GM12878 (cell line): ENCODE results near the gene YTHDC1. TPM values are rescaled to one million over a fixed set of nuclear protein-coding genes. Genes with fewer than 3 reads are reported as not detected.

ENCODE experiments used
- ATAC-seq: fragments of 200-7000 bp; cut with Tn5 transposase; 3 replicates; pipeline ENCODE4 v1.9.1; 2020; ENCODE audit warnings: mild to moderate bottlenecking, moderate library complexity
- BruUV-seq: library from RNA; stranded (reverse); fragments of 400-500 nt; replicated peaks from 2 replicates; lab custom pipeline; 2021; lab: Mats Ljungman, UMichigan
- CTCF ChIA-PET: fragments of 300-600 bp; sonication (Branson Sonifier 250); formaldehyde crosslinking; extraction: SDS; loops from one replicate; lab custom pipeline; 2021; ENCODE audit warnings: inconsistent platforms; lab: Yijun Ruan, JAX
- POLR2A ChIA-PET: fragments of 350-600 bp; formaldehyde crosslinking; extraction: SDS; loops from one replicate; lab custom pipeline; 2021; ENCODE audit warnings: inconsistent platforms; lab: Charles Lee
- RAD21 ChIA-PET: fragments of 300-600 bp; sonication (Branson Sonifier 250); formaldehyde crosslinking; loops from one replicate; lab custom pipeline; 2023; ENCODE audit warnings: antibody characterized with exemption; ENCODE audit not compliant: unreplicated experiment; lab: Charles Lee
- SMC1A ChIA-PET: fragments of 300-600 bp; sonication (Branson Sonifier 250); formaldehyde crosslinking; loops from one replicate; lab custom pipeline; 2023; ENCODE audit not compliant: unreplicated experiment, uncharacterized antibody; lab: Charles Lee
- DNase-seq: peaks from one replicate; pipeline ENCODE4 v3.0.0-alpha.2; 2011; ENCODE audit warnings: low read depth, low spot score
- FAIRE-seq: peaks from 3 replicates; lab custom pipeline; 2011; peaks lifted over from hg19 to GRCh38; lab: Jason Lieb, UNC
- H2AFZ ChIP-seq: 2 replicates; pipeline ENCODE4 v1.6.0; 2011; ENCODE audit warnings: low read depth, low read length, control low read depth; ENCODE audit not compliant: control insufficient read depth
- H3K27ac ChIP-seq: 2 replicates; pipeline ENCODE4 v1.5.1; 2011; ENCODE audit warnings: control low read depth; ENCODE audit not compliant: control insufficient read depth, insufficient read depth
- H3K27me3 ChIP-seq, 2 experiments: replicated peaks in 1 of 2; 2 replicates each; pipeline versions ENCODE4 v1.6.0 to v1.6.1; 2011; ENCODE audit warnings: low read length in 1 of 2; ENCODE audit not compliant: control insufficient read depth in 2 of 2, insufficient read depth in 2 of 2
- H3K36me3 ChIP-seq, 2 experiments: 2 replicates each; pipeline ENCODE4 v1.5.1; 2011; ENCODE audit warnings: low read length in 1 of 2; ENCODE audit not compliant: control insufficient read depth in 2 of 2, insufficient read depth in 2 of 2
- H3K4me1 ChIP-seq: 2 replicates; pipeline ENCODE4 v1.6.1; 2011; ENCODE audit warnings: mild to moderate bottlenecking, low read length, moderate library complexity, mixed read lengths; ENCODE audit not compliant: control insufficient read depth, insufficient read depth
- H3K4me2 ChIP-seq: 2 replicates; pipeline ENCODE4 v1.6.0; 2011; ENCODE audit warnings: control low read depth; ENCODE audit not compliant: control insufficient read depth, insufficient read depth
- H3K4me3 ChIP-seq: fragments of 200-600 bp; sonication (generic); 2 replicates; pipeline ENCODE4 v1.5.1; 2016
- H3K79me2 ChIP-seq: 2 replicates; pipeline ENCODE4 v1.6.0; 2011; ENCODE audit warnings: low read length; ENCODE audit not compliant: control insufficient read depth, insufficient read depth
- H3K9ac ChIP-seq: 2 replicates; pipeline ENCODE4 v1.8.0; 2011; ENCODE audit warnings: low read length, control low read depth, mixed read lengths; ENCODE audit not compliant: control insufficient read depth, insufficient read depth
- H3K9me3 ChIP-seq: replicated peaks from 3 replicates; pipeline ENCODE4 v1.5.1; 2011; ENCODE audit warnings: mild to moderate bottlenecking, low read length; ENCODE audit not compliant: control insufficient read depth, insufficient read depth
- H4K20me1 ChIP-seq: 2 replicates; pipeline ENCODE4 v1.6.0; 2011; ENCODE audit not compliant: control insufficient read depth, insufficient read depth
- CBX3 ChIP-seq: fragments of 200-600 bp; sonication (generic); IDR thresholded peaks from 2 replicates; pipeline ENCODE4 v1.6.1; 2016; ENCODE audit warnings: low read depth, borderline replicate concordance
- EGR1 ChIP-seq, 2 experiments: IDR thresholded peaks; 1 replicate in 1 of 2; 2 replicates in 1 of 2; pipeline ENCODE4 v1.6.1; 2011 to 2012; ENCODE audit warnings: low read depth in 2 of 2, low read length in 2 of 2, borderline replicate concordance in 1 of 2, mild to moderate bottlenecking in 1 of 2, moderate library complexity in 1 of 2
- FOXM1 ChIP-seq: IDR thresholded peaks from 2 replicates; pipeline ENCODE4 v1.6.1; 2012; ENCODE audit warnings: low read depth, mild to moderate bottlenecking, inconsistent platforms, low read length, moderate library complexity
- PAX5 ChIP-seq: IDR thresholded peaks from 2 replicates; pipeline ENCODE4 v1.6.1; 2011; ENCODE audit warnings: low read depth, low read length, borderline replicate concordance
- PAX8 ChIP-seq: fragments of 450-650 bp; IDR thresholded peaks from 2 replicates; pipeline ENCODE4 v1.6.1; 2017; ENCODE audit warnings: mild to moderate bottlenecking, moderate library complexity
- RCOR1 ChIP-seq: conservative IDR thresholded peaks from 2 replicates; pipeline ENCODE4 v1.6.1; 2012; ENCODE audit warnings: low read depth, low read length, improper control_type of control experiment
- RELA ChIP-seq: fragments of 450-650 bp; IDR thresholded peaks from 2 replicates; pipeline ENCODE4 v1.8.0; 2014; ENCODE audit warnings: borderline replicate concordance; ENCODE audit not compliant: partially characterized antibody
- SRF ChIP-seq, 2 experiments: IDR thresholded peaks; 2 replicates each; pipeline ENCODE4 v1.6.1; 2011; ENCODE audit warnings: low read depth in 2 of 2, low read length in 2 of 2, mild to moderate bottlenecking in 1 of 2, moderate library complexity in 1 of 2
- WGBS: methylation state at CpG from one replicate; pipeline ENCODE4 v1.1.6; 2016; ENCODE audit warnings: low lambda C conversion rate; ENCODE audit not compliant: insufficient replicate concordance, insufficient coverage; ENCODE audit errors: missing lambda C conversion rate; 5-methylcytosine and 5-hydroxymethylcytosine counted together
- in situ Hi-C: fragments of 300-500 bp; cut with MboI; formaldehyde crosslinking; loops from 9 replicates; pipeline ENCODE4 v1.14.3; 2018; ENCODE audit warnings: mixed read lengths
- intact Hi-C: fragments of 100-400 bp; cut with micrococcal nuclease; formaldehyde crosslinking; loops from one replicate; pipeline ENCODE4 v1.14.2; 2022; ENCODE audit not compliant: unreplicated experiment
- polyA plus RNA-seq, 11 experiments: library from polyadenylated mRNA; depleted of rRNA in 4 of 11; unstranded in 6 of 11; stranded (reverse) in 5 of 11; fragments of >200 nt; fragmentation: Nextera tagmentation in 4 of 11; fragmentation: Illumina TruSeq in 1 of 11; extraction: Ambion mirVana in 4 of 11; extraction: Trizol in 1 of 11; gene quantifications; 1 replicate in 1 of 11; 2 replicates in 10 of 11; pipeline versions ENCODE4 v1.2.1 to v1.2.3, GENCODE V29; 2011 to 2016; ENCODE audit warnings: inconsistent platforms in 2 of 11, missing spikeins in 2 of 11, low read depth in 1 of 11
- total RNA-seq, 4 experiments: library from RNA; depleted of rRNA in 3 of 4; stranded (reverse); fragments of >200 nt in 3 of 4; fragmentation: Illumina TruSeq in 1 of 4; extraction: Trizol in 1 of 4; gene quantifications; 2 replicates each; pipeline versions ENCODE4 v1.2.1 to v1.2.3, GENCODE V29; 2013 to 2021
- TF ChIP-seq, protein P1 (sequence below): IDR thresholded peaks from 2 replicates; pipeline ENCODE4 v1.6.1; 2011; ENCODE audit warnings: borderline replicate concordance, low read depth, mild to moderate bottlenecking, moderate library complexity, low read length; ENCODE audit not compliant: insufficient read depth, poor library complexity, severe bottlenecking
- TF ChIP-seq, protein P2 (sequence below): IDR thresholded peaks from 2 replicates; pipeline ENCODE4 v1.6.1; 2012; ENCODE audit warnings: improper control_type of control experiment, low read depth, low read length; ENCODE audit not compliant: insufficient replicate concordance
- TF ChIP-seq, protein P3 (sequence below): fragments of 450-650 bp; IDR thresholded peaks from 2 replicates; pipeline ENCODE4 v1.6.1; 2017; ENCODE audit warnings: mild to moderate bottlenecking, low read depth, inconsistent platforms; ENCODE audit not compliant: poor library complexity, severe bottlenecking

The YTHDC1 gene
- total and polyA plus RNA-seq, 10 of the 15 experiments (the other 5 are each of a cell fraction or from before 2014, with no cell fraction given), result 18.7 to 83.2 (median 47.5) TPM

DNA sequence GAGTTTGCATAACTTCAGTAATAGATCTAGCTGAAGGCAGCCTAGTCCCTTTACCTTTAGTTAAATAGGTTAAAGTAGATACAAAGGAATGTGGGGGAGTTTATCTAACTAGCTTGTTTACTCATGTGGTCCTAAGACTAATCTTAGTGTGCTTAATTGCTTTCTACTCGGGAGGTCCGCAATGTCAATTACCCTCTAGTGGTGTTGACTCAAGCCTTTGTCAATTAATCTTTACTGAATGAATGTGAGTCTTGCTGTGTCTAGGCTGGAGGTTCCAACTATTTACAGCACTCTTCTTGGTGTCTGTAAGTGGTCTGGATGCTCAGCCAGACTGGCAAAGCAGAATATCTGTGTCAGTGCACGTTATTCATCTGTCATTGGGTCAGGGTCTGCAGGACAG is 17.9 kb upstream of the YTHDC1 start:
- H3K36me3 ChIP-seq, result no peaks in the 10 kb centered on the region
- CTCF ChIA-PET, result interaction anchor here (1.0 to 1.7 kb wide), 2 partner anchors 8 to 109 kb away, joined by 3 to 6 read pairs; no protein-coding TSS in a partner anchor
- SMC1A ChIA-PET, result interaction anchor here (0.7 to 1.2 kb wide), 2 partner anchors 10 to 16 kb away, joined by 3 read pairs; no protein-coding TSS in a partner anchor

More for the DNA sequence above, 17.9 kb upstream of the YTHDC1 start:
- H3K4me1 ChIP-seq, result no peaks in the 10 kb centered on the region
- 52% methylated on average over 3 of the region's 3 CpGs for WGBS
- no peak overlapping the region for H3K27ac ChIP-seq
- H3K4me3 ChIP-seq, result no peak overlapping the region
- no peak for TF ChIP-seq CBX3
- TF ChIP-seq, protein P1, sequence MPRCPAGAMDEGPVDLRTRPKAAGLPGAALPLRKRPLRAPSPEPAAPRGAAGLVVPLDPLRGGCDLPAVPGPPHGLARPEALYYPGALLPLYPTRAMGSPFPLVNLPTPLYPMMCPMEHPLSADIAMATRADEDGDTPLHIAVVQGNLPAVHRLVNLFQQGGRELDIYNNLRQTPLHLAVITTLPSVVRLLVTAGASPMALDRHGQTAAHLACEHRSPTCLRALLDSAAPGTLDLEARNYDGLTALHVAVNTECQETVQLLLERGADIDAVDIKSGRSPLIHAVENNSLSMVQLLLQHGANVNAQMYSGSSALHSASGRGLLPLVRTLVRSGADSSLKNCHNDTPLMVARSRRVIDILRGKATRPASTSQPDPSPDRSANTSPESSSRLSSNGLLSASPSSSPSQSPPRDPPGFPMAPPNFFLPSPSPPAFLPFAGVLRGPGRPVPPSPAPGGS, result no peak
- TF ChIP-seq RELA, result no peak
- TF ChIP-seq FOXM1, result no peak
- TF ChIP-seq RCOR1, result no peak
- TF ChIP-seq SRF (IDR thresholded peaks at IDR 0.05; ENCODE audit: low read depth in 2 of 2, low read length in 2 of 2), result no peak
- TF ChIP-seq, protein P2, sequence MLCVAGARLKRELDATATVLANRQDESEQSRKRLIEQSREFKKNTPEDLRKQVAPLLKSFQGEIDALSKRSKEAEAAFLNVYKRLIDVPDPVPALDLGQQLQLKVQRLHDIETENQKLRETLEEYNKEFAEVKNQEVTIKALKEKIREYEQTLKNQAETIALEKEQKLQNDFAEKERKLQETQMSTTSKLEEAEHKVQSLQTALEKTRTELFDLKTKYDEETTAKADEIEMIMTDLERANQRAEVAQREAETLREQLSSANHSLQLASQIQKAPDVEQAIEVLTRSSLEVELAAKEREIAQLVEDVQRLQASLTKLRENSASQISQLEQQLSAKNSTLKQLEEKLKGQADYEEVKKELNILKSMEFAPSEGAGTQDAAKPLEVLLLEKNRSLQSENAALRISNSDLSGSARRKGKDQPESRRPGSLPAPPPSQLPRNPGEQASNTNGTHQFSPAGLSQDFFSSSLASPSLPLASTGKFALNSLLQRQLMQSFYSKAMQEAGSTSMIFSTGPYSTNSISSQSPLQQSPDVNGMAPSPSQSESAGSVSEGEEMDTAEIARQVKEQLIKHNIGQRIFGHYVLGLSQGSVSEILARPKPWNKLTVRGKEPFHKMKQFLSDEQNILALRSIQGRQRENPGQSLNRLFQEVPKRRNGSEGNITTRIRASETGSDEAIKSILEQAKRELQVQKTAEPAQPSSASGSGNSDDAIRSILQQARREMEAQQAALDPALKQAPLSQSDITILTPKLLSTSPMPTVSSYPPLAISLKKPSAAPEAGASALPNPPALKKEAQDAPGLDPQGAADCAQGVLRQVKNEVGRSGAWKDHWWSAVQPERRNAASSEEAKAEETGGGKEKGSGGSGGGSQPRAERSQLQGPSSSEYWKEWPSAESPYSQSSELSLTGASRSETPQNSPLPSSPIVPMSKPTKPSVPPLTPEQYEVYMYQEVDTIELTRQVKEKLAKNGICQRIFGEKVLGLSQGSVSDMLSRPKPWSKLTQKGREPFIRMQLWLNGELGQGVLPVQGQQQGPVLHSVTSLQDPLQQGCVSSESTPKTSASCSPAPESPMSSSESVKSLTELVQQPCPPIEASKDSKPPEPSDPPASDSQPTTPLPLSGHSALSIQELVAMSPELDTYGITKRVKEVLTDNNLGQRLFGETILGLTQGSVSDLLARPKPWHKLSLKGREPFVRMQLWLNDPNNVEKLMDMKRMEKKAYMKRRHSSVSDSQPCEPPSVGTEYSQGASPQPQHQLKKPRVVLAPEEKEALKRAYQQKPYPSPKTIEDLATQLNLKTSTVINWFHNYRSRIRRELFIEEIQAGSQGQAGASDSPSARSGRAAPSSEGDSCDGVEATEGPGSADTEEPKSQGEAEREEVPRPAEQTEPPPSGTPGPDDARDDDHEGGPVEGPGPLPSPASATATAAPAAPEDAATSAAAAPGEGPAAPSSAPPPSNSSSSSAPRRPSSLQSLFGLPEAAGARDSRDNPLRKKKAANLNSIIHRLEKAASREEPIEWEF, result no peak
- TF ChIP-seq EGR1 (IDR thresholded peaks at IDR 0.05; ENCODE audit: borderline replicate concordance in 1 of 2, low read depth in 2 of 2, low read length in 2 of 2), result no peak
- TF ChIP-seq, protein P3, sequence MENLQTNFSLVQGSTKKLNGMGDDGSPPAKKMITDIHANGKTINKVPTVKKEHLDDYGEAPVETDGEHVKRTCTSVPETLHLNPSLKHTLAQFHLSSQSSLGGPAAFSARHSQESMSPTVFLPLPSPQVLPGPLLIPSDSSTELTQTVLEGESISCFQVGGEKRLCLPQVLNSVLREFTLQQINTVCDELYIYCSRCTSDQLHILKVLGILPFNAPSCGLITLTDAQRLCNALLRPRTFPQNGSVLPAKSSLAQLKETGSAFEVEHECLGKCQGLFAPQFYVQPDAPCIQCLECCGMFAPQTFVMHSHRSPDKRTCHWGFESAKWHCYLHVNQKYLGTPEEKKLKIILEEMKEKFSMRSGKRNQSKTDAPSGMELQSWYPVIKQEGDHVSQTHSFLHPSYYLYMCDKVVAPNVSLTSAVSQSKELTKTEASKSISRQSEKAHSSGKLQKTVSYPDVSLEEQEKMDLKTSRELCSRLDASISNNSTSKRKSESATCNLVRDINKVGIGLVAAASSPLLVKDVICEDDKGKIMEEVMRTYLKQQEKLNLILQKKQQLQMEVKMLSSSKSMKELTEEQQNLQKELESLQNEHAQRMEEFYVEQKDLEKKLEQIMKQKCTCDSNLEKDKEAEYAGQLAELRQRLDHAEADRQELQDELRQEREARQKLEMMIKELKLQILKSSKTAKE, result no peak
- TF ChIP-seq PAX5, result no peak
- TF ChIP-seq PAX8, result no peak
- POLR2A ChIA-PET, result no interaction called here
- no peak overlapping the region for H3K9ac ChIP-seq
- in situ Hi-C loops, result no loop called here
- RAD21 ChIA-PET, result no interaction called here
- H4K20me1 ChIP-seq, result no peaks in the 10 kb centered on the region
- no peaks in the 10 kb centered on the region for H3K27me3 ChIP-seq
- no peaks in the 10 kb centered on the region for H3K79me2 ChIP-seq
- DNase-seq (no peak), ATAC-seq (no peak), FAIRE-seq (no peak)
- H3K9me3 ChIP-seq, result no peaks in the 10 kb centered on the region; the same call in 2 of the 3 replicates
- intact Hi-C loops, result no loop called here
- H3K4me2 ChIP-seq, result no peak overlapping the region
- BruUV-seq, result no TSS peak
- no peak overlapping the region for H2AFZ ChIP-seq
